ENCODE measurements around the gene GRM7.

The GRM7 gene

DNA sequence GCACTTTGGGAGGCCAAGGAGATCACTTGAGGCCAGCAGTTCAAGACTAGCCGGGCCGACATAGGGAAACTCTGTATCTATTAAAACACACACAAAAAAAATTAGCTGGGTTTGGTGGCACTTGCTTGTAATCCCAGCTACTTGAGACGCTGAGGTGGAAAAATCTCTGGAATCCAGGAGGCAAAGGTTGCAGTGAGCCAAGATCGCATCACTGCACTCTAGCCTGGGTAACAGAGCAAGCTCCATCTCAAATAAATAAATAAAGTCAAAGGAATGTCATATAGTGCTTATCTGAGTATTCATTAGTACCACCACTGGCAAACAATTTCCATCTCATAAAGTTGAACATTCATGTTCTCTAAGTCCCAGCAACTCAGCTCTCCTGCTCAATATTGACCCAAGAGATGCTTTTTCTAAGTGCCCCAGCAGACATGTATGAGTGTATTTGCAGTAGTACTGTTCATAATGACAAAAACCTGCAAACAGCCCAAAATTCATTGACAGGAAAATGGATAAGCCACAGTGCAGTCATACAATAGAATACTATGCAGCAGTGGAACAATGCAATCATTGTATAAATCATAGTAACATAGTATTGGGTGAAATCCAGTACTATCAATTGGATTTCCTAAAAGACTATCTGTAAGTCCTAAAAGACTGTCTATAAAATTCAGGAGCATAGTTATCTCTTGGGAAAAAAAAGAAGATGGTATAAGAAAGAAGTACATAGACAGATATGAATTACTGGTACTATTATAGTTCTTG is 889.2 kb downstream of the GRM7 start:
- DNase-seq, result no peak

DNA sequence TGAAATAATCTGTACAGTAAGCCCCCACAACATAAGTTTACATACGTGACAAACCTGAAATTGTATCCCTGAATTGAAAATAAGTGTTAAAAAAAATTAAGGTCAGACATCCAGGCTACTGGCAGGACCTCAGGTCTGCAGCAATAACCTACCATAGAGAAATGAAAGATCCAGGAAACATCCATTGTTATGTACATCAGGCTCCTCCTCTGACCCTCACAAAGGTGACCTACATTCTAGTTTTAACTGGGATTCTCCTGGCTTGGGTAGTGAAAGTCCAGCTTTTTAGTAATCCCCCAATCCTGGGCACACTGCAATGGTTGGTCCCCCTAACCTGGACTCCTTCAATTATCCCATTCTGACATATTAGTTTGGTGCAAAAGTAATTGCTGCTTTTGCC is 891.1 kb downstream of the GRM7 start:
- no peak for DNase-seq

DNA sequence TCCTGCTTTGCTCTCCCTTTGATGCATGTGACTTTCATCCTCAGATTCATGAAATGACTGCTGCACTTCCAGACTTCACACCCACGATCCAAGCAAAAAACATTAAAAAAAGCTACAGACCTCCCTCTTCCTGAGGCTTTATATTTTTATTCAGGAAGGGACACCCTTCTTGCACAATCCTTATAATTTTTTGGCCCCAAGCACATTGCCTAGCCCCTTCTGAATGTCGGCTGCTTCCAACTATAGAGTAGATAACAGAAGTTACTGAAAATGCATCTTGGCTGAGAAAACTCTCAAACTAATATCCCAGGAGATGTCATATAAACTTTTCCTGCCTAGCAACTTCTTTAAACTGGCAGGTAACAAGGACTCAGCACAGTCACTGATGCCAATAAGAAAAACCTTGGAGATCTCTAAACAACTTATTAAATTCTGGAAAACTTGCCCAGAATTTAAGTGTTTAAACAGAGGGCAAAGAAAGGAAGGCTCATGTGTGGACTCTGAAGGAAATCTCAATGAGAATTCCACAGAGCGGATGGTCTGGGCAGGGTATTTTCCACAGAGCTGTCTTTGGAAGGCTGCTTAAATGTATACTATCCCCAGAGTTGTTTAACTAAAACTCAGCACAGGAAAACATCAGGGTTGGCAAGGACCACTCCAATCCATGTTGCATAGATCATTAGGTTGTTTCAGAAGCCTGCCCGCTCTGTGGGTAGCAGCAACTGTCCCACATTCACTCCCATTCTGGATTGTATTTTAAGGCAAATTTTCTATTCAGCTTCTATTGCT is 893.9 kb downstream of the GRM7 start:
- no peak for DNase-seq

DNA sequence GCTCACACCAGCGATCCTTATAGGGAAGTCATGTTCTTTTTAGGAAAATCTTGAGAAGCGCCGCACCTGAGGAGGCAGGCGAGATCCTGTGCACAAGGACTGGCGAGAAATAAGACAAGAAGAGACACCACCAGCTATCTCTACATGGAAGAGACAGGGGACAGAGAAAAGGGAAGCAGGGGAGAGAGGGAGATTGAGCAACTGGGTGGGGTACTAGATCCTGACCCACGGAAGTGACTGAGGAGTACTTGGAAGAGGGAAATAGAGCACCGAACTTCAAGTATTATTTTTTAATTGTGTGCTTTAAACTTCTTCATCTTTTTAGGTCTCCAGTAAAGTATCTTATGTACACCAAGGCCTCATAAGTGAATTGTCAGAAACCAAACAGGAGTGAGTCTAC is 898.7 kb downstream of the GRM7 start:
- DNase-seq, result no peak

DNA sequence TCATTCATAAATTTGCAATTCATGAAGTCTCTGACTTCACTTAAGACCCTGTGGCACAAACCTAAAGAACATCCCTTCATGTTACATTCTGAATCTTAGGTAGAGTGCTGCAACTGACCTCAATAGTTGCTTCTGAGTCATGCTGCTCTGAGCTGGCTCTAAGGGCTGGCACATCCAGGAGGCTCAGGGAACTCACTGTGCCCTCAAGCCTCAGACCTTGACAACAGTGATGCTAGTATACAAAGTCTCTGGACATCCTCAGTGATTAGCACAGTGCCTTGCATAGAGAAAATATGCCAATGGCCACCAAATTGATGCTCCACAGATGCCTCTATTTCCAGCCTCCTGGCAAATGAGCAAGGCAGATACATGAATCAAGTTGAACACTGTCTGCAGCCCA is 899.8 kb downstream of the GRM7 start:
- no peak for DNase-seq

DNA sequence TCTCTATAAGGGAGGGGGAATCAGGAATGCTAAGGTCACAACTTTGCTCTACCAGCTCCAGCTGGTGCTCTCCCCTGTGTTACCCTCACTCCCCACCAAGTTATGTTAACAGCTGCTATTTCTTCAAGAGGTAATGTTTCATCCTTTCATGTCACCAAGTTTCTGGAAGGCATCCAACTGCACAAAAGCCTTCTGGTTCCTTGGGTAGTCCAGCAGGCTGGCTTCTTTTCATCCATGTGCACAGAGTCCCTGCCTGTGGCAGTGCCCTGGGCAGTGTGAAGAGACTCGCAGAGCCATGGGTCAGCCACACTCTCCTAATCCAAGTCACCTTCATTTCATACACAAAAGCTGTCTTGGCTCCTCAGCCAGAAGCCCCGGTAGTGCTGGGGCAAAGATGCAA is 903.2 kb downstream of the GRM7 start:
- no peak for DNase-seq

DNA sequence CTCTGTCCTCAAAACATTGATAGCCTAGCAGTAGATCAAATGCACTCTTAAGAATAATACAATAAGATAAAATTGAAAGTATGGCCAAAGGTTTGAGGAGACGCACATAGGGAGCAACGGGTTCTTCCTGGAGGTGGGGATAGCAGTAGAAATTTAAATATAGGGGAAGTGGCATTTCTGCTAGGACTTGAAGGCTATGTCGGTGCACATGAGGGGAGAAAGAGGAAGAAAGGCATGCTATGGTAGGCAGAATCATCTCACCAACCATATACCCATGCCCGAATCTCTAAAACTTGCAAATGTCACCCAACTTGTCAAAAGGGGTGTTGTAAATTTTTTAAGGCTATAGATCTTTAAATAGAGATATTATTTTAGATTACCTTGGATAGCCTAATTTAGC is 905.6 kb downstream of the GRM7 start:
- no peak for DNase-seq

DNA sequence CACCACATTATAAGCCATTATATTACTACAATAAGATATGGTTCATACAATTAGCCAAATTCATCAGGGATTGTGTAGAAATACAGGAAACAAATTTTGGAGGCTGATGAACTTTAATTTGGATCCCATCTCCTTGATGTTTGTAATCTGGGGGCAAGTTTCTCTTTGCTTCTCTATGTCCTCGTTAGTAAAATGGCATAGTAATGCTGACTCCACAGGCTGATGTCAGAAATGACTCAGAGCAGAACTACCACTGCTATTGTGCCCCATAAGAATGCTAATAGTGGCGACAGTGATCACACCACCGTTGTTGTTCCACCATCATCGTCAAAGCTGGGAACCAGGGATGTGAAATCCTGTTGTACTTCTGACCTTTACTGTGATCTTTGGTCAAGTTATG is 918.4 kb downstream of the GRM7 start:
- DNase-seq, result no peak

DNA sequence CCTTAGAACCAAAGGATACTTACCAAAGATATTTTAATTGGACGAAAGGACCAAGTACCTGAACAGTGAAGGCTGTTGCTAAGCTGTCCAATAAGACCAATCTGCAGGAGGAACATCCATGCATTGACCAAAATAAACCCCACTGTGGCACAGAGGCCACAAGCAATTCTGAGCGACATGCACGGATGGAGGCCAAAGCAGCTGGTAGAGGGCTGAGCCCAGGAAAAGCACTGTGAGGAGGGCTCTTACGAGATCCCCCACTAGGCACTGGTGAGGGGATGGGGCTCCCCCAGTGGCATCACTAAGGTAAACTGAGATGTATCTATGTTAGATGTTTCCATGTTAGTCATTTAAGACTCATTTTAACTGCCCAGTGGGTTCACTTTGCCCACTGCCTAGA is 920.5 kb downstream of the GRM7 start:
- no peak for DNase-seq

DNA sequence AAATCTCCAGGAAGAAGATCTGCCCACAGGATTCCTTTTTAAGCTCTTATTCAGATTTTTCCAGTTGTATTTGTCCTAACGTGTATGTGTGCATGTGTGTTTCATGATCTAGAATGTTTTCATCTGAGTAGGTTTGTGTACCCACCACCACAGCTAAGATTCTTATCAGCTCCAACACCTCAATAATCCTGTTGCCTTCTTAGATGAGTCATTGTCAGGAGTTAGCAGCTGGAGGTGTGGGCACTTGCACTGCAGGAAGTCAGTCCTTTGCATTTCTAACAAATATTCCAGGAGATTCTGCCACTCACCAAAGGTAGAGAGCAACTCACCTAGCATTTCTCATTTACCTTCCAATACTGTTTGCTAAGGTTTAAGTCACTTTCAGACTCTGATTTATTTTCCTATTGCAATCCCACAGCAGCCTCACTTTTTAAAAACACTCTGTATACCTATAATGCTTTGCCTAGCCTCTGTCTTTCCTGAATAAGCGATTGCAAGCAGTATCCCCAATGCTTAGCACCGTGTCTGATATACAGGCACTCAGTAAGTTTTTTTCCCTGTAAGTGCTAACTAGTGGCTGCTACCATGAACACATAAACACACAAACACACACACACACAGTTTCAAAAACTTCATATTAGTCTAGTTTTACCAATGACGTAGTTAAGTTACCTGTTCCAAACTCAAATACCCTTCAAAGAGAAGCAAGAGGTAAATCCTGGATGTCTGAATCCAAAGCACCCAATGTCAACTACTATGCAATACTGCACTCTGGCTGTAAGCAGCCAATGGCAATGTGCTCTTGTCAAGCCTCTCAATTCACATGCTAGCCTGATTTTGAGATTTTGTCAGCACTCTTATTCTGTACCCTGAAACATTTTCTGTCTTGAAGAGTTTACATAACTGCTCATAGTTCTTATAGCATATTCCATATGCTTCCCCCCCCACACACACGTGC is 927.2 kb downstream of the GRM7 start:
- DNase-seq, result no peak

DNA sequence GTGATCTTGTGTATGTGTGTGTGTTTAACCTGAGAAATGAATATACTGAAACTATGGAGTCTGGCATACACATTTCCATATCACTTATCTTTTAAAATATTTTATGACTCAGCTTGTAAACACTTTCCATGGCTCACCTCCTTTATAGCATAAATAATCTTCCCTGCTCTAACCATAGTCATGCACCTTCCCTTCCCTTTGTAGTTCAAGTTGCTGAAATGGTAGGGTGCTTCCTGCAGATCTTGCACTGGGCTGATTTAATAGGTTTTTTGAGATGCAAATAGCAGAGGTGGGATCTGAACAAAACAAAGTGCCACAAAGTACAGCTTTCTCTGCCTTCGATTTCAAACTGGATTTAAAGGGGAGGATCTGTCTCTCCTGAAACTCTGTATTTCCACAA is 928.0 kb downstream of the GRM7 start:
- no peak for DNase-seq

DNA sequence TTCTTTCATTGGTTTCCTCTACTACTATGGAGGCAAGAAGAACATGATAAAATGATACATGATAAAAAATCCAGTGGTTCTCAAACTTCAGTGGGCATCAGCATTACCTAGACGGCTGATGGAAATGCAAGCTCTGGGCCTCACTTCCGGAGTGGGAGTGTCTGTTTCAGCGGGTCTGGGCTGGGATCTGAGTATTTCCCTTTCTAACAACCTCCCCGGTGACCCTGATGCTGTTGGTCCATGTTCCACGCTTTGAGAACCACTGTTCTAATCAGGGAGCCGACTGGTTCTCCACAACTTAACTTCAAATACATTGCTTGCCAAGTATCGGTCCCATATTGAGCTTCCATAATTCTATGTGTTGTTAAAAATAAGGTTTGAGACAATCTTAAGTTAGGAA is 928.4 kb downstream of the GRM7 start:
- DNase-seq, result no peak

DNA sequence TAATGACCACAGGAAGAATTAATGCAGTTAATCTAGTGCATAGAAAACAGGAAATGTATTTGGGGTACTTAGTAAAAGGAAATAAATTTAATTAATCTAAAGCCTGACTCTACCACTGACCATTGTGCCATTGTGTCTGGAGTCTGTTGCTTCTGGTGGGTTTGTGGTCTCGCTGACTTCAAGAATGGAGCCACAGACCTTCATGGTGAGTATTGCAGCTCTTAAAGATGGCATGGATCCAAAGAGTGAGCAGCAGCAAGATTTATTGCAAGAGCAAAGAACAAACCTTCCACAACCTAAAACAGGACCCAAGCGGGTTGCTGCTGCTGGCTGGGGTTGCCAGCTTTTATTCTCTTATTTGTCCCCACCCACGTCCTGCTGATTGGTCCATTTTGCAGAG is 929.2 kb downstream of the GRM7 start:
- DNase-seq, result no peak
